GM18867 (cell line): ENCODE data around the gene HSPB2.
"Not testable (repeated sequence)": the region's sequence is repeated elsewhere in the genome, so short reads cannot be mapped to it uniquely, and the experiment has no call there.

ENCODE experiments used
- ATAC-seq: cut with Tn5 transposase; IDR thresholded peaks from one replicate; pipeline ENCODE4 v1.9.1; 2021; ENCODE audit warnings: mild to moderate bottlenecking, moderate library complexity; ENCODE audit not compliant: unreplicated experiment

Gene HSPB2, protein sequence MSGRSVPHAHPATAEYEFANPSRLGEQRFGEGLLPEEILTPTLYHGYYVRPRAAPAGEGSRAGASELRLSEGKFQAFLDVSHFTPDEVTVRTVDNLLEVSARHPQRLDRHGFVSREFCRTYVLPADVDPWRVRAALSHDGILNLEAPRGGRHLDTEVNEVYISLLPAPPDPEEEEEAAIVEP

DNA sequence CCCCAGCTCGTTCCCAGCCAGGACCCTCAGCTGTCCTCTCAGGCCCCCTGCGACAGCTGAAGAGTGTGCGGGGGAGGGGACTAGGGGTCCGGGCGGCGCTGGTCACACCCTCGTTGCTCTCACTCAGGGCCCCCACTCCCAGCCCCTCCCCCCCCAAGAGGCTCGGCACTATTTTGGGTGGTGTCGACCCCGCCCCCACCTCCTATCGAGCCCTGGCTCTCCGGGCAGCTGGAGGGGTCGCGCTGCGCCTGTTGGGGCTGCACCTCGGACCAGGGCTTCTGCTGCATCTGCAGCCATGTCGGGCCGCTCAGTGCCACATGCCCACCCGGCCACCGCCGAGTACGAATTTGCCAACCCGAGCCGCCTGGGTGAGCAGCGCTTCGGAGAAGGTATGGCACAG lies at the start of gene HSPB2:
TSS of gene HSPB2 (plus strand) at position 200 of the 400 bp plus-strand sequence. CDS start at position 296, 96 bp downstream.
- ATAC-seq, result no peak

DNA sequence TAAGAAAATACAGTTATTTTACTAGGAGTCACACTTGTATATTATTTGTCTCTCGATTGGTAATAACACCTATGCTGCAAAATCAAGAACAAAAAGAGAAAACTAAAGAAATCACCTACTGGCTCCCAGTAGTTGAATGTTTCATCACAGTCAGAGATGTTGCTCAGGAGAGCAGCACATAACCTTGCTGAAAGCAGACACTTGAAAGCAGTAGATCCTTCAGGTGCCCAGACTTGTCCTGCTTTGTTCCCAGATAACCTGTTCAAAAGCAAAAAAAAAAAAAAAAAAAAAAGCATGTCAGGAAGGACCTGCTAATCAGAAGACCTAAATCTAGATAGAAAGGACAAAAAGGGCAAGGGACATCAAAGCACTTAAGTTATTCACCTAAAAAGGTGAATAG lies 42.4 kb upstream of the HSPB2 start:
- no peak for ATAC-seq

DNA sequence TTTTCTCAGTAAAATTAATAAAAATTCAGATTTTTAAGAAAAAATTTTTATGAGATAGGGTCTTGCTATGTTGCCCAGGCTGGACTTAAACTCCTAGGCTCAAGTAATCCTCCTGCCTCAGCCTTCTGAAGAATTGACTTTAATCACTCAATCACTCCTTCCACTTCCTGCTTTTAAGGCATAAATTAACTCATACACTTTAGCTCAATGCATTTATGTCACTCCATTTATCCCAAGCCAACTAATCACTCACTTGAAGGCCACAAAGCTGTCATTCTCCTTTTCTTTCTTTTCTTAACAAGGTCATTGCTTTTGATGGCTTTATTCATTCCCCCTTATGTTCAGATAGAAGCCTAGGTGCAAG lies 42.0 kb upstream of the HSPB2 start:
- peak; percentile 7 for ATAC-seq

DNA sequence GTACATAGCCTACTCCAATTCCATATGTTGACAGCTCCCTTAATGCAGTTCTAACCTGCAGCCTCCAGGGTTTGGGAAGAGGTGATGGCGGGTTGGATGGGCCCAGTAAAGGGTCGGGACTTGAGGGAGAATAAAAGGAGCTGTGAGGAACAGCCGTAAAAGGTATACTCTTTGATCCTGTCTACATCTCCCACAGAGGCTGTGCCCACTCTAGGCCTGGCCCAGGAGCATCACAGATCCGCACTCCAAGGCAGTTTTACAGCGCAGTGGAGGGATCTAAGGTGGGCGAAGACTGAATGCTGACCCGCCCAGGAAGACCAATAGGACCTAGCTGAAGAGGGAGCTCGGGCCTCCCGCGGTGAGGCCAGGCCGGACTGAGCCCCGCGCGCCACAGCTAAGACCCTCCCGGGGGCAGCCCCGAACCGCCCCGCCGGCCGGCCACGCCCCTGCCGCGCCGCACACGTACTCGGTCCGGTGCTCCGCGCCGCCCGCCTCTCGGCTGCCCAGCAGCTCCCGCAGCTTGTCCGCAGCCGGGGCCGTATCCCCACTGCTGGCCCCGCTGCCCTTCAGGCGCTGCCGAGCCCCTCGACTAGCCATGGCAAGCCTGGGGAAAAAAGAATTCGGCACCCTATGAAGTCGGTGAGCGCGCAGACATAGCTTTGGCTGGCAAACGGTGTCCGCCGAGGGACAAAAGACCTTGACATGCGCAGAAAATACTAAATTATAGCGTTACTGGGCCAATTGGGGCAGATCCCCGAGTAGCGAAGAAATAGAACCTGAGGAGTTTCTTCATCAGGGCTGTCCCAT lies 41.4 kb upstream of the HSPB2 start, which contains the start of gene ALG9:
TSS of gene ALG9 (minus strand) at position 696 of the 807 bp plus-strand sequence. CDS start at position 597, 99 bp downstream.
- ATAC-seq, result peak; percentile 89

DNA sequence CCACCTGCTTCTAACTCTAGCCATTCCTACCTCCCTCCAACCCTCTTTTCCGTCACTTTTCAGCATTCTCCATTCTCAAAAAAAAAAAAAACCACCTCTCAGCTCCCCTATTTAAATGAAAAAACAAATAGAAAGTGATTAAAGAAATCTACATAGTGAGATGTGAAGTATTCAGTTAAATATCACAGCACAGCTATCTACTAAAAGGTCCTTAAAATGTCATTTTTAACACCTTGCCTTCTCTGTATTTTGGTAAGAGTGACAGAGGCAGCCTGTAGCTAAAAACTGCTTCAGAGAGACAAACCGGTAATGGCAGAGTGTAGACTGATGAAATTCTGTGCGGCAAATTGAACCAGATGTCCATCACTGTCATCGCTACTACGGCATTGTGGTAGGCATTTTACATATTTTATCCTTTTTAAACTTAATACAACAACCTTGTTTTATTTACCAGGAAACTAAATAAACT lies 40.8 kb upstream of the HSPB2 start:
- no peak for ATAC-seq

DNA sequence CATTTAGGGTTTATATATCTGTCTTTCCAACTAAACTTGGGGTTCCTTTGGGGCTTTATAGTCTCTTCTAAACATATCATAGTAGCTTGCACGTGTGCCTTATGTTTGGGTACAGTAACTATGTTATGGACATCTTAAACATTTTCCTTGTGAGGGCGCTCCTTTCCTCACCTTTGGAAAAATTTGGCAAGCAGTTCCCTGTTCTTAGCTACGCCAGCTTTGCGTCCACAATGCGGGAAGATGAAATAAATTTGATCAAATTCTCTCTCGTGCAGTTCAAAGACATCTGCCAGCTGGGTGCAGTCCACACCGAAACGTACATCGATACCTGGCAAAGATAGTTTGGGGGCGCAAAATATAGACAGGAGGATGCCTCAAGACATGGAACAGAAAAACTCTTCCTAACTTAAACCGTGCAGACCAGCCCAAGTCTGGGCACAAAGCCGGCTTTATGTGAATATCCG lies 34.1 kb upstream of the HSPB2 start:
- ATAC-seq, result peak; percentile 13

DNA sequence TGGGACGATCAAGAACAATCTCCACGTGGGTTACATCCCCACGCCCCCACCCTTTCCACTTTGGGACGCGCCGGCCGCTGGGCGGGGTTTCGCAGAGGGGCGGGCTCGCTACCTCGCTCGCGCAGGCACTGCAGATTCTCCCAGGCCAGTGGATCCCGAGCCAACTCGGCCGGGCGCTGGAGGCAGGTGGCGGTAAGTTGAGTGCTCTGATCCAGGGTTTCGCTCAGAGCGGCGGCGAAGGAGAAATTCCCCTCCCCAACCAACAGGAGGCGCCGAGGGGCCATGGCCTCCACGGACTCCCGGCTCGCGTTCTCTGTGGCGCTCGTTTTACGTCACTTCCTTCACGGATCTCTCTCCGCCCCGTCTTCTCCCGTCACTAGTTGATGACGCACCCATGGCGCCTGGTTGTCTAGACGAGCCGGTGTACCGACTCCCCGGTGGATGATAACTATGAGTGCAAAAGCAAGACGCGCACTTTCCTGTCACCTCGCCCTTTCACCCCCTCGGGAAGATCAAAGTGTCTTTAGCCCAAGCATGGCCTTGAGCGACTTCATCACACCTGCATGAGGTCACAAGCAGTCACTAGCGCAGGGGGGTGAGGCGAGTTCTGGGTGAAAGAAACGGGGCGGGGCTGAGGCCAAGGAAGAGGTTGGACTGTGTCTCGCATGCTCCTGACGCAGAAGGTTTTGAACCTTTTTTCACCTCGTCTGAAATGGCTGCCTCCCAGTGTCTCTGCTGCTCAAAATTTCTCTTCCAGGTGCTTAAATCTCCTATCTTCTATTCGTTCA lies 33.5 kb upstream of the HSPB2 start, which contains the start of the genes CFAP68 and FDXACB1:
TSS of gene CFAP68 (plus strand) at position 693 of the 788 bp plus-strand sequence. CDS start at position 713, 20 bp downstream.
TSS of gene FDXACB1 (minus strand) at position 317 of the 788 bp plus-strand sequence. CDS start at position 284, 33 bp downstream.
- ATAC-seq, result peak; percentile 85

DNA sequence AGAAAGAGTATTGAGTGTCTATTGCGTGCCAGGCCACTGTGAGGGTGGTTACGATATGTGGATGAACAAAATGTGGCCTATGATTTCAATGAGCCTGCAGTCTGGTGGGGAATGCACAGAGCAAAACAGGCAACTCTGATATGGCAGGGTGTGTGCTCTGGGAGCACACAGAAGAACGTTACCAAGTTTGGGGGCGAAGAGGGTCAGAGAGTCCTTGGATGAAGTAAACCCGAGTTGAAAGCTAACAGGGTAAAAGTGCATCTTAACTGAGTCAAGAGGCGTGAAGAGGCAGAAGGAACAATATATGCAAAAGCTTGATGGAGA lies 32.9 kb upstream of the HSPB2 start:
- peak; percentile 7 for ATAC-seq

DNA sequence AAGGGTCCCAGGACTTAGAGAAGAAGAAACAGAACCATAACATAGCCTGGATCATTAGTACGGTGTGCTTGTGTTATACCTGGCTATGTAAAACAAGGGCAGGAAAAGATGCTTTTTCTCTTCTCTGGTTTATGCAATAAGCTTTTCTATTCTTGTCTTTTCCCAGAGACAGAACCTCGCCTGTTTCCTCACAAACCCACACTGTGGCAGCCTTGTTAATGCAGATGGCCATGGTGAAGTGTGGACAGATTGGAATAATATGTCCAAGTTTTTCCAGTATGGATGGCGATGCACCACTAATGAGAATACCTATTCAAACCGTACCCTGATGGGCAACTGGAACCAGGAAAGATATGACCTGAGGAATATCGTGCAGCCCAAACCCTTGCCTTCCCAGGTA lies 30.3 kb upstream of the HSPB2 start:
- no peak for ATAC-seq

DNA sequence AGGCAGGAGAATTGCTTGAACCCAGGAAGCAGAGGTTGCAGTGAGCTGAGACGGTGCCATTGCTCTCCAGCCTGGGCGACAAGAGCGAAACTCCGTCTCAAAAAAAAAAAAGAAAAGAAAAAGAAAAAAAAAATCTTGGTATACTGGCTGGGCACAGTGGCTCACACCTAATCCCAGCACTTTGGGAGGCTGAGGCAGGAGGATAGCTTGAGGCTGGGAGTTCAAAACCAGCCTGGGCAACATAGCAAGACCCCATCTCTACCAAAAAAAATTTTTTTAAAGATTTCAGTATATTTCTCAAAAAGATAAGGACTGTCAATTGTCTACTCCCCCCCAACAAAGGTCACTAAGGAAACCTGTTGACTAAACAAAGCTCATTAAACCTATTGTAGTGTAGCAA lies 27.5 kb upstream of the HSPB2 start:
- not testable (repeated sequence) for ATAC-seq

DNA sequence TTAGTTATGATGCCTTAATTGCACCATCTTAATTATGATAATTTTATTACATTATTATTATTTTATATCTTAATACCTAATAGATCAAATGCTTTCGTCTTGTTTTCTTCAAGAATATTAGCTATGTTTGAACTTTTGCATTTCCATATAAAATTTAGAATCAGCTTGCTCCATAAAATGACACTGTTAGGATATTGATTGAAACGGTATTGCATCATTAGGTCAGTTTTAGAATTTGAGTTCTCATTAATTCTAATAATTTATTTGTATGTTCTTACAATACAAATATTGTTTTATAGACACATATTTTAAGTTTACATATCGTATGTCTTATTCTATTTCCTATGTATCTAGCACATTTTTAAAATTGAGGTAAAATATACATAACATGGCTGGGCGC lies 26.5 kb upstream of the HSPB2 start:
- ATAC-seq, result no peak

DNA sequence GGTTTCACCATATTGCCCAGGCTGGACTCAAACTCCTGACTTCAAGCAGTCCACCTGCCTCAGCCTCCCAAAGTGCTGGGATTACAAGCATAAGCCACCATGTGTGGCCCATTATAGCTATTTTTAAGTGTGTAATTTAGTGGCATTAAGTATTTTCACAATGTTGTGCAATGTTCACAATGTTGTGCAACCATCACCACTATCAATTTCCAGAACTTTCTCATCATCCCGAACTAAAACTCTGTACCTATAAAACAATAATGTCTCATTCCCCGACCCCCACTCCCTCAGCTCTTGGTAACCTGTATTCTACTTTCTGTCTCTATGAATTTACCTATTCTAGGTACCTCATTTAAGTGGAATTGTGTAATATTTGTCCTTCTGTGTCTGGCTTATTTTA lies 25.7 kb upstream of the HSPB2 start:
- no peak for ATAC-seq

DNA sequence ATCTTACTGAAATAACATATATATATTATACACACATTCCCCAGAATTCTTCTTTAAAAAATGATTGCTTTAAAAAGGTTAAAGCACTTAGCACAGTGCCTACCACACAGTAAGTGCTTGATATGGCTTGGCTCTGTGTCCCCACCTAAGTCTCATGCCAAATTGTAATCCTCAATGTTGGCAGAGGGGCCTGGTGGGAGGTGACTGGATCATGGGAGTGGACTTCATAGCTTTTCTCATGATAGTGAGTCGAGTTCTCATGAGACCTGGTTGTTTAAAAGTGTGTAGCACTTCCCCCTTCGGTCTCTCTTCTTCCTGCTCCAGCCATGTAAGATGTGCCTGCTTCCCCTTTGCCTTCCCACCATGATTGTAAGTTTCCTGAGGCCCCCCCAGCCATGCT lies 7.1 kb upstream of the HSPB2 start:
- ATAC-seq, result no peak

DNA sequence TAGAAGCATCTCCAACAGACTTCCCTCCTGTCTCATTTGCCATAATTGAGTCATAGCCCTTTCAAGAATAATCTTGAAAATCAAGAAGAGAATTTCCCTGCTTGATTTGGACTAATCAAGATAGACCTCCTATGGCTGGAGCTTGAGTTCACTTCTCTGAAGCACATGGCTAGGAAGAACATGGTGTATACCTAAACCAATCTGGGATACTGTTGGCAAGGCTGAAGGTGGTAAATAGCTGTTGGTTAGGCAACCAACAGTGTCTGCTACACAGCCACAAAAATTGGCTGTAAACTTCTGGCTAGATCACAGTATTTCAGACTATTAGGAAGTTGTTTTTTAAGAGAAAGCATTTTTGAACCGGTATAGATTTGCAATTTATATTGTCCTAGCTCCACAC lies 5.9 kb upstream of the HSPB2 start:
- no peak for ATAC-seq

DNA sequence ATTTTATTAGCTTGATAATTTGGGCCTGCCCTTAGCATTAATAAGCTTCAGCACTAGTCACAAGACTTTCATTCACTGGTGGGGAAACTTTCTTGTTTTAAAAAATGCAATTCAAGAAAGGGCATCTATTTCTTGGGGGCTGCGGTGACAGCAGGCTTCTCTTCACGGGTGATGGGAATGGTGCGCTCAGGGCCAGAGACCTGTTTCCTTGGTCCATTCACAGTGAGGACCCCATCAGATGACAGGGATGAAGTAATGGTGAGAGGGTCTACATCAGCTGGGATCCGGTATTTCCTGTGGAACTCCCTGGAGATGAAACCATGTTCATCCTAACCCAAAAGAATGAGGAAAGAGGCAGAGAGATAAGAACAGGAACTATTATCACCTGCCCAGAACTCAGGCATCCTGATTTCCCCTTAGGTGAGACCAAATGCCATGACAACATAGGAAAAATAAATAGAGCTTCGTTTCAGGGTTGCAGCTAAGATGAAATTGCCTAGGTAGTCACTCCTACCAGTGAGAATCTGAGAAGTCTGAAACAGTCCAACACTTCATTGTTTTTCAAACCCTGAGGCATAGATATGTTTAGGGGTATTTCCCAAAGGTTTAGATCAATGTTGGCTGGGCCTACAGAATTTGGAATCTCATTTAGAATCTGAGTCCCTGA lies 3.8 kb upstream of the HSPB2 start:
- no peak for ATAC-seq

DNA sequence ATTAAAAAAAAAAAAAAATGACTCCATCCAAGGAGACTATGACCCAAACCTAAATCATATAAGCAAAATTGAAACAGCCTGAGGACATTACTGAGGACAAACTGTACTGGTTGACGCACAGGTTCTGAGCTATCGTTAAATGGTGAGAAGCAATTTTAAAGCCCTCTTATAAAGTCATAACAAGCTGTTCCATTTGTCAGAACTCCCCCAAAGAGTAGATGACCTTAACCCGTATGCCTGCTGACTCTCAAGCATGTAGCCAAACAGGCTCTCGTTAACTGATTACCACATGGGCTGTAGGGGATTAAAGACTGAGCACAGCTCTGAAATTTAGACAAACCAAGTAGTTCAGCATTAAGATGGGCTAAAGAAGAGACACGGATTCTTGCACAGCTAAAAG lies 3.2 kb upstream of the HSPB2 start:
- no peak for ATAC-seq

DNA sequence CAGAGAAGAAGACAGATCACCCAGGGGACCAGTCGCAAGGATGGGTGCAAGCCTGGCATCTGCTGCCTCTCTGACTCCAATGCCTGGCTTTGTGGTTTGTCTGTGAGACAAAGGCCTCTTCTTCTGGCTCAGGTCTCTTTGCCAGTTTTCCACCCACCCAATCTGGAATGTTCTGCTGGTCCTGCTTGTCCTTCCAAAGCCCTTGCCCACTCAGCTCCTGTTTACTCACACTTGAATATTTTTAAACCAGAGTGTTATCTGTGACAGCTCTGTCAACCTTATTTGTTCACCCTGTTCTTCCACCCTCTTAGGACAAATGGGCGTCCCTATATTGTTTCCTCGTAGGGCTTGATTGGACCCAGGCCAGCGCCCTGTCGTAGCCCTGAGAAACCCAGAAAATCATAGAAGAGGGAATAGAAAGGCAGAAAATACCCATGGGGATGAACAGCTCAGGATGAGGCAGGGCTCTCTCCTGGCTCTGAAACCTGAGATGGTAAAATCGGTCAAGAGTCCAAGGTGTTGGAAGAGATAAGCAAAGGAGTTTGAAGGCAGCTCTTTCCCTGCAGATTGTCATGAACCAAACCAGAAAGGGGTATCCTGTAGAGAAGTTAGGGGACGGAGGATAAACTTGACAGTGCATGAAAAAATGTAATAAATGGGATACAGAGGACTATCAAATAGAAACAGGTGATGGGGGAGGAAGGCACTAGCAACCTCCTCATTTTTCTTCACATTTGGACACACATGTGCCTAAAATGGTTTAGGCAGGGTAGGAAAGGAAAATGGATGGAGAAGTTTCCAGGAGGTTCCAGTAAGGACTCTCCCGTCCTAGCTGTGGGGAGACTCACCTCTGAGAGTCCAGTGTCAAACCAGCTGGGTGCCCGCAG lies 1.6 kb upstream of the HSPB2 start:
- ATAC-seq, result no peak

DNA sequence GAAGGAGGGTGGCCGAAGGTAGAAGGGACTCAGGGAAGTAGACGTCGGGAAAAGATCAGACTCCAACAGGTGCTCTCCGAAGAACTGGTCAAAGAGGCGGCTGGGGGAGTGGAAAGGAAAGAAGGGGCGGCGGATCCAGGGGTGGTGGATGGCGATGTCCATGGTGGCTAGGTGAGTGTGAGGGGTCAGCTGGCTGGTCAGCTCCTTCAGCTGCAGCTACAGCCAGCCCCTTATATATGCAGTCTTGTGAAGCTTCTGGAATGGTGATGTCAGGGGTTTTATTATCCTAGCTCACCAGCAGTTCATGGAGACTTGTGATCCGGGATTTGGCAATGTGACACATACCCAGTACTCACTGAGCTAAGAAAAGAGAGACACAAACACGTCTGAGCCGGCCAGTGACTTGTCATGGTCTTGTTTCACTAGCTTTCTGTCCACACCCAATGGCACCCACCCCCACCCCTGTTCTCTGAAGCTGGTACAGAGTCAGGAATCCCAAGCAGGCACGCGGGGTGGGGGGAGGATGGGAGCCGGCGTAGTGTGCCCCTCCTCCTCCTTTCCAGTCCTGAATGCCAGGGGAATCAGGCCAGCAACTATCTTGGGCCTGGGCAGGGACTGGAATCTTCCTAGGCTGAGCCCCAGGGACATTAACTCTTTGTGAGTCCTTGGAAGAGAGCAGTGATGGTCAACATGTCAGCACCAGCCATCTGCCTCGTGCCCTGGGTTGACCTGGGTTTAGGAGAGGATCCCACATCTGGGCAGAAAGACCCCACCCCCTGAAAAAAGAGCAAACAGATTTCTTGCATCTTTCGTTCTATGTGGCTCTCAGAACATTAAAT lies 752 bp upstream of the HSPB2 start, which contains the start of gene CRYAB:
TSS of gene CRYAB (minus strand) at position 208 of the 839 bp plus-strand sequence. CDS start at position 162, 46 bp downstream.
- no peak for ATAC-seq
